ENCODE results near the gene NAPSA.

DNA sequence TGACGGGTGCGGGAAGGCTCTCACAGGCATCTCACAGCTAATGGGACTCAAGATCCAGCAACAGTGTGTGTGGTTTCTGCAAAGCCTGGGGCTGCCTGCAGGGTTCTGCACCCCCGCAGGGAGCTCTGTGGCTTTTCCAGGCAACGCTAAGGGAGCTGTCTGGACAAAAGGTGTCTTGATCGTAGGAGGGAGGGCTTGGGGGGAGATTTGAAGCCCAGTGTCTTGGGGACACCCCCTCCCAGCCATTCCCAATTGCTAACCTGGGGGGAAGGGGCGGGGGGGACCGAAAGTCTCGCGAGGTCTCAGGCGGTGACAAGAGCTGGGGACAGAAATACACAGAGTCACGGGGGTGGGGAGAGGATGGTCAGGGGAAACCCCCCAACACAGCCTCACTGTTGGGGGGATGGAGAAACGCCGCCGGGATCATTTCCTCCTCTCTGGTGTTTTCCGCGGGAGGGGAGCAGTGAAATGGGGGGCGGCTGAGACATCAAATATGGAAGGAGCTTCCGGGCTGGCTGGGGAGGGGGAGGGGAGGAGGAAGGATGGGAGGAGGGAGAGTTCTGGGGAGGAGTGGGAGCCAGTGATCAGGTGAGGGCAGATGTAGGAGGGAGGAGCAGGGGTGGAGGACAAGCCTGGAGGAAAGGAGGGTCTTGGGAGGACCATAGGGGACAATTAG, 49.5 kb downstream of the NAPSA start:
- TF ChIP-seq, protein P1, sequence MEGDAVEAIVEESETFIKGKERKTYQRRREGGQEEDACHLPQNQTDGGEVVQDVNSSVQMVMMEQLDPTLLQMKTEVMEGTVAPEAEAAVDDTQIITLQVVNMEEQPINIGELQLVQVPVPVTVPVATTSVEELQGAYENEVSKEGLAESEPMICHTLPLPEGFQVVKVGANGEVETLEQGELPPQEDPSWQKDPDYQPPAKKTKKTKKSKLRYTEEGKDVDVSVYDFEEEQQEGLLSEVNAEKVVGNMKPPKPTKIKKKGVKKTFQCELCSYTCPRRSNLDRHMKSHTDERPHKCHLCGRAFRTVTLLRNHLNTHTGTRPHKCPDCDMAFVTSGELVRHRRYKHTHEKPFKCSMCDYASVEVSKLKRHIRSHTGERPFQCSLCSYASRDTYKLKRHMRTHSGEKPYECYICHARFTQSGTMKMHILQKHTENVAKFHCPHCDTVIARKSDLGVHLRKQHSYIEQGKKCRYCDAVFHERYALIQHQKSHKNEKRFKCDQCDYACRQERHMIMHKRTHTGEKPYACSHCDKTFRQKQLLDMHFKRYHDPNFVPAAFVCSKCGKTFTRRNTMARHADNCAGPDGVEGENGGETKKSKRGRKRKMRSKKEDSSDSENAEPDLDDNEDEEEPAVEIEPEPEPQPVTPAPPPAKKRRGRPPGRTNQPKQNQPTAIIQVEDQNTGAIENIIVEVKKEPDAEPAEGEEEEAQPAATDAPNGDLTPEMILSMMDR (IDR thresholded peaks at IDR 0.05; ENCODE audit: low read length) = no peak
- no peak for TF ChIP-seq EZH2 (IDR thresholded peaks at IDR 0.05; ENCODE audit: borderline replicate concordance, low read length)

Data from OCI-LY1 (cell line).